ENCODE data around the gene MTR.

- no peak for TF ChIP-seq POLR2AphosphoS5 (IDR thresholded peaks at IDR 0.05; ENCODE audit: low read depth, low read length)
- no peak for TF ChIP-seq TAF1 (IDR thresholded peaks at IDR 0.05; ENCODE audit: borderline replicate concordance, insufficient read depth, low read length)
Measured at GRCh38 chr1:236810018-236810417, 14.9 kb downstream of the MTR start.

Measured in PFSK-1 (cell line).